A549 (cell line): Measurements from ENCODE around the gene ASIP. TPM values are rescaled to one million over a fixed set of nuclear protein-coding genes. Genes with fewer than 3 reads are reported as not detected.

ENCODE experiments used
- polyA plus RNA-seq, 4 experiments: library from polyadenylated mRNA; depleted of rRNA in 3 of 4; stranded (reverse); fragments of >200 nt; fragmentation: RNase III in 1 of 4; extraction: RNeasy Plus Mini Kit Qiagen cat#74134 plus additional on column Dnase treatment in 1 of 4; gene quantifications; 2 replicates in 3 of 4; 3 replicates in 1 of 4; pipeline ENCODE4 v1.2.3, GENCODE V29; 2011 to 2017
- TF ChIP-seq, protein P1 (sequence below): fragments of >200 bp; sonication (Bioruptor Twin); formaldehyde crosslinking; IDR thresholded peaks from 3 replicates; pipeline ENCODE4 v1.5.1; 2016

Gene ASIP
- polyA plus RNA-seq, 2 of the 4 experiments (the other 2 are of a cell fraction): not detected

DNA sequence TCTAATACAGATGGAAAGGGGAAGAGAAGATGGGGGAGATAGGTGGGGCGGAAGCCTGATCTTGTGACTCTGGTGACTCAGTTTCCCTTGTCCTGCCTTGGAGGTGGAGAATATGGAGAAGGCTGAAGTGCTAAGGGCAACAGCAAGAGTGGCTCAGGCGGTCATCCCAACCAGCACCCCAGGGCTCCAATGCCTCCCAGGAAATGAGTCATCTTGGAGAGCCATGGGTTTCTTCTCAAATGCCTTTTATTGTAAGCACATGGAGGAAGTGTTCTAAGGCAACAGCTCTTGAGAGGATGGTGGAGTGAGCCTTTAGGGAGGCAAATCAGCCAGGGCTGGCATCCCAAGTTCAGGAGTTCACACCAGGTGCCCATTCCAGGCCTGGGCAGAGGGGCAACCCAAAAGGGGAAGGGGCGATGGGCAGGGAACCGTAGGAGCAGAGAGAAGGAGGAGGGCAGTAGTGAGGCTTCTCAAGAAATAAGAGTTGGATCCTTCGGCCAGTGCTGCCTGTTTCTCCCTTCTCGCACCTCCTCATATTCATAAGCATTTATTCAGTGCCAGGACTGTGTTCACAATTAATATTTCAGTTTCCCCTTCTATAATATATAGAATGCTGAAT, 75.1 kb downstream of the ASIP start (continued):
- TF ChIP-seq, protein P1, sequence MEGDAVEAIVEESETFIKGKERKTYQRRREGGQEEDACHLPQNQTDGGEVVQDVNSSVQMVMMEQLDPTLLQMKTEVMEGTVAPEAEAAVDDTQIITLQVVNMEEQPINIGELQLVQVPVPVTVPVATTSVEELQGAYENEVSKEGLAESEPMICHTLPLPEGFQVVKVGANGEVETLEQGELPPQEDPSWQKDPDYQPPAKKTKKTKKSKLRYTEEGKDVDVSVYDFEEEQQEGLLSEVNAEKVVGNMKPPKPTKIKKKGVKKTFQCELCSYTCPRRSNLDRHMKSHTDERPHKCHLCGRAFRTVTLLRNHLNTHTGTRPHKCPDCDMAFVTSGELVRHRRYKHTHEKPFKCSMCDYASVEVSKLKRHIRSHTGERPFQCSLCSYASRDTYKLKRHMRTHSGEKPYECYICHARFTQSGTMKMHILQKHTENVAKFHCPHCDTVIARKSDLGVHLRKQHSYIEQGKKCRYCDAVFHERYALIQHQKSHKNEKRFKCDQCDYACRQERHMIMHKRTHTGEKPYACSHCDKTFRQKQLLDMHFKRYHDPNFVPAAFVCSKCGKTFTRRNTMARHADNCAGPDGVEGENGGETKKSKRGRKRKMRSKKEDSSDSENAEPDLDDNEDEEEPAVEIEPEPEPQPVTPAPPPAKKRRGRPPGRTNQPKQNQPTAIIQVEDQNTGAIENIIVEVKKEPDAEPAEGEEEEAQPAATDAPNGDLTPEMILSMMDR: no peak
- TF ChIP-seq, all 56 proteins: peak for 3

Other genes with a start within 250 kb of the ASIP start
- 61.2 and 63.4 TPM in 2 replicates for gene RALY, start 247.5 kb upstream of the ASIP start, polyA plus RNA-seq (2011; rRNA removed)
- 102 to 108 TPM (median 105 TPM) in 3 replicates for gene RALY, start 247.5 kb upstream of the ASIP start, polyA plus RNA-seq (2017; fragmentation: RNase III; extraction: RNeasy Plus Mini Kit Qiagen cat#74134 plus additional on column Dnase treatment)
- 166 and 227 TPM in 2 replicates for gene EIF2S2, start 129.2 kb upstream of the ASIP start, polyA plus RNA-seq (2011; rRNA removed)
- gene EIF2S2, start 129.2 kb upstream of the ASIP start, polyA plus RNA-seq (2017; fragmentation: RNase III; extraction: RNeasy Plus Mini Kit Qiagen cat#74134 plus additional on column Dnase treatment): 149 to 174 TPM (median 150 TPM) in 3 replicates
- gene AHCY, start 61.9 kb downstream of the ASIP start, polyA plus RNA-seq (2011; rRNA removed): 274 and 278 TPM in 2 replicates
- 282 to 314 TPM (median 290 TPM) in 3 replicates for gene AHCY, start 61.9 kb downstream of the ASIP start, polyA plus RNA-seq (2017; fragmentation: RNase III; extraction: RNeasy Plus Mini Kit Qiagen cat#74134 plus additional on column Dnase treatment)
- gene ITCH, start 121.8 kb downstream of the ASIP start, polyA plus RNA-seq (2011; rRNA removed): 23.9 and 27.5 TPM in 2 replicates
- 24.4 to 25.0 TPM (median 24.4 TPM) in 3 replicates for gene ITCH, start 121.8 kb downstream of the ASIP start, polyA plus RNA-seq (2017; fragmentation: RNase III; extraction: RNeasy Plus Mini Kit Qiagen cat#74134 plus additional on column Dnase treatment)